ENCODE data around the gene CPOX.
"Not testable (repeated sequence)": the region's sequence is repeated elsewhere in the genome, so short reads cannot be mapped to it uniquely, and the experiment has no call there.

The CPOX gene

DNA sequence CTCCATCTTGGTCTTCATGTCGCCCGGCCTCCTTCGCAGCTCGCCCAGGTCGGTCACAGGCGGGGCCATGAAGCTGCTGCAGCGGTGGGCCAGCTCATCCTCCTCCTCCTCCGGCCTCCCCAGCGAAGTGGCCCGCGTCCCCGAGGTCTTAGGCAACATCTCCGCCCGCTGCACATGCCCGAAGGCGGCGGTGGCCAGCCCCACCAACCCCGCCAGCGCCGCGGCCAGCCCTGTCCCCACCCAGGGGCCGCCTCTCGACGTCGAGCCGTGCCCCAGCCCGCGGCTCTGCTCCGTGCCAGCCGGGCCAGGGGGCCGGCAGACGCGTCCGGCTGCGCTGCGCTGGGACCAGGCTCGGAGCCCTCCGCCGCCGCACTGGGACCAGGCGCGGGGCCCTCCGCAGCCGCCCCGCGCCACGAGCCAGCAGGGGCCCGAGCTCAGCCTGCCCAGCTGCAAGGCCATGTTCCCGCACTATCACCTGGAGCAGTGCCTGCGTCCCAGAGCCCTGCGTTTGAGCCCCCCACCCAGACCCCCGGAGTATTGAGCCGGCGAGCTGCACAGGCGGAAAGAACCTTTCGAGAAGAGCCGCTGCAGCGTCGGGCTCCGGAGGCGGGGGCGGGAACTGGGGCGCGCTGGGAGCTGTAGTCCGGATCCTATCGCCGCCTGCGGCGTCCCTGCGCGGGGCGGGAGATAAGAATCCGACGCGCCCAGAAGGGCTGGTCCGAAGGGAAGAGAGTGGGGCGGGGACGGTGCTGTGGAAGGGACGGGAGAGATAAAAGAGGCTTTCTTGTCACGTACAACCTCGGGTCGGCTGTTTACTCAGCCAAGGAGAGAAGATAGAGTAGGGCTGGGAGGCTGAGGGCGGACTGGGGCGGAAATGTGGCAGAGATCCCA, at the start of gene CPOX:
CPOX (minus strand) TSS at position 566 of the 891 bp plus-strand sequence; CDS start at position 459, 107 bp downstream.
- peak; percentile 61 to 92 (median 84) for DNase-seq

DNA sequence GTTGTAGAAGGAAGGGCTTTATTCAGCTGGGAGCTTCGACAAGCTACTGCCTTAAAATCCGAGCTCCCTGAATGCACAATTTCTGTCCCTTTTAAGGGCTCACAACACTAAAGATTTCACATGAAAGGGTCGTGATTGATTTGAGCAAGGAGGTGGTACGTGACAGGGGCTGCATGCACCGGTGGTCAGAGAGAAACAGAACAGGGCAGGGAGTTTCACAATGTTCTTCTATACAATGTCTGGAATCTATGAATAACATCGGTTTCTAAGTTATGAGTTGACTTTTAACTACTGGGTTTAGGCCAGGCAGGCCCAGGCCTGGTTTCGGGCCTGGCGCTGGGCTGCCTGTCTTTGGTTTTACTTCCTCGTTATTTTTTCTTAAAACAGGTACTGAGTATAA, 49.4 kb upstream of the CPOX start:
- not testable (repeated sequence) for DNase-seq

- not testable (repeated sequence) for DNase-seq
Measured at GRCh38 chr3:98641756-98642155, 48.3 kb upstream of the CPOX start.

GRCh38 chr3:98638515-98638914, 45.1 kb upstream of the CPOX start:
- DNase-seq, result not testable (repeated sequence)

- DNase-seq, result no peak
Measured at GRCh38 chr3:98630416-98630815, 37.0 kb upstream of the CPOX start.

GRCh38 chr3:98628317-98628716, 34.9 kb upstream of the CPOX start:
- no peak for DNase-seq

GRCh38 chr3:98626151-98626550, 32.7 kb upstream of the CPOX start:
- DNase-seq, result no peak

- no peak for DNase-seq
Measured at GRCh38 chr3:98623572-98624280, 30.3 kb upstream of the CPOX start.

DNA sequence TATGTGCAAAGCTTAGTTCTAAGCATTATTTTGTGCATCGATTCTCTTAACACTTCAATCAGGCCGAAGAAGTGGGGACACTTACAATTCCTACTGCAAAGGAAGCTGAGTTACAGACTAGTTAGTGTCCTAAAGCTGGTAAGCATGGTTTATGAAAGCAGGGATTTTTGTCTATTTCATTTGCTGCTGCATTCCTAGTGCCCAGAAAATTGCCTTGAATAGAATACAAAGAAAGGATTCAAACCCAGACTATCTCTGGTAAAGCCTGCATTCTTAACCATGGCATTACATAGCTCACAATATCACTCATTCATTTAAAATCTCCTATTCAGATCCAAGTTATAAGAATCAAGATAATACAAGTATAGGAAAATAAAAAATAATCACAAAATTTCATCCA, 24.4 kb upstream of the CPOX start:
- no peak for DNase-seq

GRCh38 chr3:98613616-98614015, 20.2 kb upstream of the CPOX start:
- DNase-seq, result no peak

- DNase-seq, result peak in 17 of 56 donors; percentile 2 to 44 (median 12)
Measured at GRCh38 chr3:98612996-98613517, 19.6 kb upstream of the CPOX start.

DNA sequence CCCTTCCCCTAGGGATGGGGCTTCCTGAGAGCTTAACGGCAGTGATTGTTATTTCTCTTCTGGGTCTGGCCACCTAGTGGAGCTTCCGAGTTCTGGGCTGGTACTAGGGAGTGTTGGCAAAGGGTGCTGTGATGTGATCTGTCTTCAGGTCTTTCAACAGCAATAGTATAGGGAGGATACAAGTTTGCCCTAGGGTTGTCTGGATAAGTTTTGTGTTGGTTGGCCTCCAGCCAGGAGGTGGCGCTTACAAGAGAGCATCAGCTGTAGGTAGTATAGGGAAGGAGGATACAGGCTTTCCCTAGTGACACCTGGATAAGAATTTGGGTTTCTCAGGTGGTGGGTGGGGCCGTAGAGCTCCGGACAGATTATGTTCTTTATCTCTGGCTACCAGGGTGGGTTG, 19.2 kb upstream of the CPOX start:
- no peak for DNase-seq

- DNase-seq, result no peak
Measured at GRCh38 chr3:98608029-98608428, 14.6 kb upstream of the CPOX start.

DNA sequence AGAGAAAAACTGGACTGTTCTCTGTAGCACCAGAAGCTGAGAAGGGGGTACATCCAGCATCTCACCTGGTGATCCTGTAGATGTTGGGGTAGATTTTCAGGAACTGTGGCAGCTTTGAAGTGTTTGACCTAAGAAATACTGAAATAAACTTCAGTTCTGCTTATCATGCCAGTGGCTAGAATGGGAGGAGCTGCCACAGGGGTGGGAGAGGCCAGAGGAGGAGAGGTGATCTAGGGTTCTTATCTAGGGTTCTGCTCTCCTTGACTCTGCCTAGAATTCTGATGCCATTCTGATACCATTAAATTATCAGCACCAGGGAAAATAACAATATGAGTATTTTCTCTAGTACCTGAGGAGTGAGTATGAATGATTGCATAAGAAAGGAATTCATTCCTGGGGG, 10.2 kb upstream of the CPOX start:
- no peak for DNase-seq

DNA sequence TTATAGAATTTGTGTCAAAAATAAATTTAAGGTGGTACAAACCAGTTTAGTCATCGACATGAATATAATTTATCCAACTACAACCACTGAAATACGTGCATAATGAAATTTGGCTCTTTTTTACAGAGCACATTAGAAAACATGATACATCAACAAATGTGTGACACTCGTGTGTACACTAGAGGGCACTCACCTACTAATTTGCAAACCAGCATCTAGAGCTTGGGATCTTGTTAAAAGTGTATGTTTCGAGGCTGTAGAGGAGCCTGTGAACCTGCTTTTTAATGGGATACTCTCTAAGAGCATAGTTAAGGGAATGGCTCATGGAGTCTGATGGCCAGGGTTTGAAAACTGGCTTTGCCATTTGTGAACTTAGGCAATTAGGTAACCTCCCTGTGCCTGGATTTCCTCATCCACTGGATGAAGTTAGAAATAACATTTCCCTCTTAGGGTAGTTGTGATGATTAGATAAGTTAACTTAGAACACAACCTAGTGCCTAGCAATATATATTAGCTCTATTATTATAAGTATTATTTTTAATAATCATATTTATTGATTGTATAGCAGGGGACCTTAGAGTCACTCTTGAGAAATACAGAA, 8.8 kb upstream of the CPOX start:
- peak in 22 of 56 donors; percentile 6 to 80 (median 19) for DNase-seq

GRCh38 chr3:98601180-98601579, 7.8 kb upstream of the CPOX start:
- DNase-seq, result no peak

GRCh38 chr3:98600412-98601095, 7.1 kb upstream of the CPOX start:
- no peak for DNase-seq

DNA sequence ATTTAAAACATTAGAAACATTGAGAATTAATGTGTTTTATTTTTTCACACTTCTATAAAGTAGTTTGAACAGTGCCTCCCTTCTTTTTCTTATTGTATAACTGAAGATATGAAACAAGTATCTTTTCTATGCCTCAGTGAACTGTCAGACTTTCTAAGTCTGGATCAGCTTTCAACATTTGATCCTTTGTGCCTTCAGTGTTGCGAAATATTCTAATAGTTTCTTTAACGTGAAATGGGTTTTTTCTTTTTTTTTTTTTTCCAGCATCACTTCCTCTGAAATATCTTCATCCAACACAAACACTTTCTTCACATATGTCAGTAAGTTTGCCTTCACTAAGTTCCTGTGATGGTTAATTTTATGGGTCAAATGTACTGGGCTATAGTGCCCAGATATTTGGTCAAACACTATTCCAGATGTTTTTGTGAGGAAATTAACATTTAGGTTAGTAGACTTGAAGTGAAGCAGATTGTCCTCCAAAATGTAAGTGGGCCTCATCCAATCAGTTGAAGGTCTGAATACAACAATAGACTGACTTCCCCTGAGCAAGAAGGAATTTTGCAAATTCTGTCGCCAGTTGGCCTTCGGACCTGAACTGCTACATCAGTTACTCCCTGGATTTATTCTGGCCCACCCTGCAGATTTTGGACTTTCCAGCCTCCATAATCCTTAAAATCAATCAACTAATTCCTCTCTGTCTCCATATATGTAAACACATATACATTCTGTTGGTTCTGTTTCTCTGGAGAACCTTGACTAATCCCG, 6.4 kb upstream of the CPOX start:
- DNase-seq, result no peak

DNA sequence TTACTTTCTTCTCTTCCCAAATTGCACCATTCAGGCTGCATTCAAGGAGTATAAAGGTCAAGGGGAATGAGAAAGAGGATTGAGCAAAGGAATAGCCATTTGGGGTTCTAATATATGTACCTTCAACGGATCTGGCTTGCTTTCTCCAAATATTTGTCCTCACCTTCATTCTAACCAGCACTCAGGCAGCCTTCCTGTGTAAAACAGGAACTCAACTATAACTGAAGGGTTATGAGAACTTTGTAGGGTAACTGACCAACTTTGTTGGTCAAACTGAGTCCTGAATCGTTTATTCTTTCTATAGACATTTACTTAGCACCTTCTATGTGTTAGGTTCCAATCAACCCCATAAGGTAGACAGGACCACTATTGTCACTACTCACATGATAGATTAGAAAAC, 5.1 kb upstream of the CPOX start:
- DNase-seq, result no peak

All from amygdala (tissue), 56 donors.